Measurements from ENCODE around the gene C9orf152.
"Not testable (repeated sequence)": the region's sequence is repeated elsewhere in the genome, so short reads cannot be mapped to it uniquely, and the experiment has no call there.

Gene C9orf152

GRCh38 chr9:110208031-110208430, at the start of gene C9orf152:
Gene C9orf152 (minus strand): TSS chr9:110208159. CDS start chr9:110207579, 580 bp downstream.
- no peak for DNase-seq (ENCODE audit: low spot score)

- no peak for DNase-seq (ENCODE audit: low spot score)
Measured at GRCh38 chr9:110257097-110257841, 49.3 kb upstream of the C9orf152 start.

- DNase-seq (ENCODE audit: low spot score): peak; percentile 92
Measured at GRCh38 chr9:110256380-110257096, 48.6 kb upstream of the C9orf152 start, which contains the start of gene TXN. Gene TXN (minus strand): TSS chr9:110256507. CDS start chr9:110256435, 72 bp downstream.

- DNase-seq (ENCODE audit: low spot score): no peak
Measured at GRCh38 chr9:110255463-110256379, 47.8 kb upstream of the C9orf152 start.

GRCh38 chr9:110255034-110255462, 47.1 kb upstream of the C9orf152 start:
- no peak for DNase-seq (ENCODE audit: low spot score)

GRCh38 chr9:110254500-110254899, 46.5 kb upstream of the C9orf152 start:
- no peak for DNase-seq (ENCODE audit: low spot score)

- DNase-seq (ENCODE audit: low spot score): no peak
Measured at GRCh38 chr9:110252509-110253139, 44.7 kb upstream of the C9orf152 start.

- DNase-seq (ENCODE audit: low spot score): not testable (repeated sequence)
Measured at GRCh38 chr9:110251770-110252169, 43.8 kb upstream of the C9orf152 start.

GRCh38 chr9:110251212-110251611, 43.3 kb upstream of the C9orf152 start:
- DNase-seq (ENCODE audit: low spot score): no peak

- DNase-seq (ENCODE audit: low spot score): no peak
Measured at GRCh38 chr9:110249603-110250002, 41.6 kb upstream of the C9orf152 start.

- DNase-seq (ENCODE audit: low spot score): no peak
Measured at GRCh38 chr9:110248361-110248760, 40.4 kb upstream of the C9orf152 start.

- no peak for DNase-seq (ENCODE audit: low spot score)
Measured at GRCh38 chr9:110246214-110246613, 38.3 kb upstream of the C9orf152 start.

GRCh38 chr9:110244616-110245015, 36.7 kb upstream of the C9orf152 start:
- no peak for DNase-seq (ENCODE audit: low spot score)

- DNase-seq (ENCODE audit: low spot score): no peak
Measured at GRCh38 chr9:110241858-110242321, 33.9 kb upstream of the C9orf152 start.

GRCh38 chr9:110241260-110241857, 33.4 kb upstream of the C9orf152 start:
- DNase-seq (ENCODE audit: low spot score): no peak

GRCh38 chr9:110240198-110240597, 32.2 kb upstream of the C9orf152 start:
- DNase-seq (ENCODE audit: low spot score): no peak

- DNase-seq (ENCODE audit: low spot score): no peak
Measured at GRCh38 chr9:110228321-110228720, 20.4 kb upstream of the C9orf152 start.

GRCh38 chr9:110224583-110224982, 16.6 kb upstream of the C9orf152 start:
- no peak for DNase-seq (ENCODE audit: low spot score)

- DNase-seq (ENCODE audit: low spot score): no peak
Measured at GRCh38 chr9:110220809-110221208, 12.8 kb upstream of the C9orf152 start.

- DNase-seq (ENCODE audit: low spot score): peak; percentile 48
Measured at GRCh38 chr9:110217656-110218099, 9.7 kb upstream of the C9orf152 start.

All from AG08395 (cell line).